Neural crest cell (in vitro differentiated cells): Measurements from ENCODE around the gene ZNF415. TPM values are rescaled to one million over a fixed set of nuclear protein-coding genes. Genes with fewer than 3 reads are reported as not detected.
"Not testable (repeated sequence)": the region's sequence is repeated elsewhere in the genome, so short reads cannot be mapped to it uniquely, and the experiment has no call there.

Experiments
- DNase-seq: peaks from one replicate; pipeline ENCODE4 v3.0.0; 2021; ENCODE audit warnings: low read depth, mixed read lengths, low spot score
- H3K27ac Mint-ChIP-seq: one replicate; pipeline ENCODE4 v1.8.0; 2021; ENCODE audit warnings: mild to moderate bottlenecking, mixed read lengths; ENCODE audit not compliant: unreplicated experiment
- H3K27me3 Mint-ChIP-seq: 2 replicates; pipeline ENCODE4 v1.8.0; 2021; ENCODE audit warnings: low read depth, mild to moderate bottlenecking, mixed read lengths
- H3K36me3 Mint-ChIP-seq: 2 replicates; pipeline ENCODE4 v1.8.0; 2021; ENCODE audit warnings: low read depth, mild to moderate bottlenecking, mixed read lengths
- H3K4me1 Mint-ChIP-seq: 2 replicates; pipeline ENCODE4 v1.8.0; 2021; ENCODE audit warnings: mixed read lengths
- H3K4me3 Mint-ChIP-seq: one replicate; pipeline ENCODE4 v1.8.0; 2021; ENCODE audit warnings: mild to moderate bottlenecking, mixed read lengths
- H3K9me3 Mint-ChIP-seq: 2 replicates; pipeline ENCODE4 v1.8.0; 2021; ENCODE audit warnings: mixed read lengths
- total RNA-seq: library from RNA; stranded (reverse); gene quantifications from 2 replicates; pipeline ENCODE4 v1.2.1, GENCODE V29; 2021
- TF ChIP-seq, protein P1 (sequence below): fragments of 200-600 bp; sonication (generic); conservative IDR thresholded peaks from 2 replicates; pipeline ENCODE4 v1.5.0; 2021; ENCODE audit warnings: antibody characterized with exemption, mild to moderate bottlenecking

Gene ZNF415
- total RNA-seq, 1 donor from 2014 or later = 13.6 TPM

DNA sequence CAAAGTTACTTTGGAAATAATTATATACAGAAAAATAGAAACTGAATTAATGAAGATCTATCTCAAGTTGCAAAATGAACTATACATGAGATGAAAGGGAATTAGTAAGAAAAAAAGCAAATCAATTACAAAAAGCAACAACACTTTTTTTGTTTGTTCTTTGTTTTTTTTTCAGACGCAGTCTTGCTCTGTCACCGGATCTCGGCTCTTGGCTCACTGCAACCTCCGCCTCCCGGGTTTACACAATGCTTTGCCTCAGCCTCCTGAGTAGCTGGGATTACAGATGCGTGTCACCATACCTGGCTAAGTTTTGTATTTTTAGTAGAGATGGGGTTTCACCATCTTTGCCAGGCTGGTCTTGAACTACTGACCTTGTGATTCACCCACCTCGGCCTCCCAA, 2.2 kb downstream of the ZNF415 start:
- Mint-ChIP-seq H3K4me3 (peak overlapping the region; percentile 93), H3K9me3 (peaks cover 8% of the 10 kb centered on the region), H3K36me3 (peaks cover 13% of the 10 kb centered on the region), H3K27me3 (peaks cover 4% of the 10 kb centered on the region), H3K27ac (no peak overlapping the region), H3K4me1 (peaks cover 30% of the 10 kb centered on the region)
- no peak for DNase-seq
- TF ChIP-seq, protein P1, sequence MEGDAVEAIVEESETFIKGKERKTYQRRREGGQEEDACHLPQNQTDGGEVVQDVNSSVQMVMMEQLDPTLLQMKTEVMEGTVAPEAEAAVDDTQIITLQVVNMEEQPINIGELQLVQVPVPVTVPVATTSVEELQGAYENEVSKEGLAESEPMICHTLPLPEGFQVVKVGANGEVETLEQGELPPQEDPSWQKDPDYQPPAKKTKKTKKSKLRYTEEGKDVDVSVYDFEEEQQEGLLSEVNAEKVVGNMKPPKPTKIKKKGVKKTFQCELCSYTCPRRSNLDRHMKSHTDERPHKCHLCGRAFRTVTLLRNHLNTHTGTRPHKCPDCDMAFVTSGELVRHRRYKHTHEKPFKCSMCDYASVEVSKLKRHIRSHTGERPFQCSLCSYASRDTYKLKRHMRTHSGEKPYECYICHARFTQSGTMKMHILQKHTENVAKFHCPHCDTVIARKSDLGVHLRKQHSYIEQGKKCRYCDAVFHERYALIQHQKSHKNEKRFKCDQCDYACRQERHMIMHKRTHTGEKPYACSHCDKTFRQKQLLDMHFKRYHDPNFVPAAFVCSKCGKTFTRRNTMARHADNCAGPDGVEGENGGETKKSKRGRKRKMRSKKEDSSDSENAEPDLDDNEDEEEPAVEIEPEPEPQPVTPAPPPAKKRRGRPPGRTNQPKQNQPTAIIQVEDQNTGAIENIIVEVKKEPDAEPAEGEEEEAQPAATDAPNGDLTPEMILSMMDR = no peak

DNA sequence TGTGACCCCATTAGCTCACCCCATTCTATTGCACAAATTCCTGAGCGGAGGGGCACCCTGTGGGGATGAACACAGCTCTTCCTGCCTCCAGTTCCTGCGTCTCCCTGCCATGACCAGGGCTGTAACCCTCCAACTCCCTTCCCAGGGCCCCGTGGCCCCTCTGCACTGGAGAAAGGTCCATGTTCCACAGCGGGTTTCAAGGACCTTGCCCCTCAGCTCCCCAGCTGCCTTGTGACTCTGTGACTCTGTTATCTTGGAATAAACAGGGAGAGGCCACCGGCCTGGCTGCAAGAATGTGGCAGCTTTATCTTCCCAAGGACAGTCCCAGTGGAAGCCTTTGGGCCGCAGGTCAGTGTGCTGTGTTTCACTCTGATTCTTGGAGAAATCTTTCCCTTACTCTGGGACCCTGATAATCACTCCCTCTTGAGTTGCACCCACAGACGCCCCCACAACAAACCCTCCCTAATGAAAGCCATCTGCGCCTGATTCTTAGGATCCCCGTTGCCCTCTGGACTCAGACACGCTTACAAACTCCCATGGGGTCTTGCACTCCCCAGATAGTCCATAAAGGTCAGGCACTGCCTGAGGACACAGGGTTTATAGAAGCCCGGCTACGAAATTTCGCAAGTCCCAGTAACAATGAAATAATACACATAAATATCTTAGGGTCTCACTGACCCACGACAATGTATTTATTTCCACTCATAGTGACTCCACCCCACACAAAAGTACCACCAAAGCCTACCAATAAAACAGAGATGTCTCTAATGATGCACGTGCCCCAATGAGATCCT, 5.8 kb downstream of the ZNF415 start:
- Mint-ChIP-seq H3K4me1 (peaks cover 19% of the 10 kb centered on the region), H3K36me3 (peaks cover 14% of the 10 kb centered on the region)
- DNase-seq, H3K9me3 Mint-ChIP-seq, H3K27ac Mint-ChIP-seq, H3K27me3 Mint-ChIP-seq, H3K4me3 Mint-ChIP-seq: not testable (repeated sequence)

DNA sequence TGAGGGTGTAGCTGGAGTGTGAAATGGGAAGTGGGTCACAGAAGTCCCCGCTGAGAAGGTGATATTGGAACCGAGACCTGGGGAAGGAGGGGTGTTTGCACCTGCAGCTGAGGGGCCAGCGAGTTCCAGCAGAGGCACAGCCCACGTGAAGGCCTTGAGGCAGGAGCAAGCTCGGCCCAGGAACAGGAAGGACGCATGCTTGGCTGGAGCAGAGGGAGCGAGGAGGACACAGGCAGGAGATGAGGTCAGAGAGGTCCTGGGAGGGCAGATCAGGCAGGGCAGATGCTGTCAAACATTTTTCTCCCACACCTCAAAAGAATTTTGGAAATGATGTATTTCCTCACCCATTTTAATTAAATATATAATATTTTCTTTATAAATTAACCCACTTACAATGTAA, 9.3 kb downstream of the ZNF415 start:
- Mint-ChIP-seq H3K4me1 (peaks cover 9% of the 10 kb centered on the region), H3K36me3 (peaks cover 23% of the 10 kb centered on the region), H3K4me3 (no peak overlapping the region), H3K9me3 (peaks cover 2% of the 10 kb centered on the region), H3K27me3 (no peaks in the 10 kb centered on the region), H3K27ac (no peak overlapping the region)
- TF ChIP-seq, protein P1 = no peak
- DNase-seq = no peak

DNA sequence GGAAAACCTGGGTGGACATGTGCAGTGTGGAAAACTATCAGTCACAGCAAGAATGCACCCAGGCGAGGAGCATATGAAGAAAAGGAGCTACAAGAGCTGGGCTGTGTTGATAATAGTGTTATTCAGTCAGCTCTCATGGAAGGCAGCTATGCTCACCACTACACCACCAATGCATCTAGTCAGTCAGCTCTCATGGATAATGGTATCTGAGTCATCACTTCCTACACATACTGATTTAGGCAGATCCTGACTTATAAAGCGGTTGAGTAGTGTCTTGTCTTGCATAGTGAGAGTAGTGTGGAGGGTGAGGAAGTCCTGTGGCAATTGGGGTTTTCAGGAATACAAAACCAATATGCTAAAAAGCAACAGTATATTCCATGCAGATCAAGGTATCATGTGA, 20.4 kb downstream of the ZNF415 start:
- H3K4me3 Mint-ChIP-seq = no peak overlapping the region
- peaks cover 63% of the 10 kb centered on the region for H3K36me3 Mint-ChIP-seq
- no peaks in the 10 kb centered on the region for H3K27me3 Mint-ChIP-seq
- DNase-seq = no peak
- H3K27ac Mint-ChIP-seq = no peak overlapping the region
- TF ChIP-seq, protein P1 = no peak
- H3K9me3 Mint-ChIP-seq = peaks cover 11% of the 10 kb centered on the region
- no peaks in the 10 kb centered on the region for H3K4me1 Mint-ChIP-seq

DNA sequence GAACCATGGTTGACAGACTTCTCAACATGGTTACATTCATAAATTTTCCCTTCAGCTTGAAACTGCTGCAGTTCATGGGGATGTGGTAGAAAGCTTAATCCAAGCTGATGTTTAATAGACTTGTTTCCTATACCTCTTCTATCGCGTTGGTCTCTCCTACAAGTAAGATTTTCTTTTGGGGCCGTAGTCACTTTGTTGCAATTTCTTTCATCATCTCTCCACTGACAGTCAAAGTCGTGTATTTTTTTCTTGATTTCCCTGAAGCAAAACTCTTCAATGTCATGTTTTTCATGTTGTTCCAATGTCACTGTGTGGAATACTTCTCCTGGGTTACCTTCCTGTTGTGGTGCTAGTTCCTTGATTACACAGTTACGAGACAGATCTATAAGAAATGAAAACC, 23.2 kb downstream of the ZNF415 start:
- Mint-ChIP-seq H3K4me1 (no peaks in the 10 kb centered on the region), H3K9me3 (no peaks in the 10 kb centered on the region), H3K27ac (no peak overlapping the region), H3K27me3 (no peaks in the 10 kb centered on the region), H3K36me3 (peaks cover 40% of the 10 kb centered on the region), H3K4me3 (no peak overlapping the region)
- no peak for DNase-seq
- TF ChIP-seq, protein P1 = no peak
